Cardiac muscle cell (in vitro differentiated cells and primary cell): ENCODE results near the gene ZNF408. TPM values are rescaled to one million over a fixed set of nuclear protein-coding genes. Genes with fewer than 3 reads are reported as not detected.

Experiments
- DNase-seq, 2 donors: peaks; one replicate each; pipeline versions ENCODE4 v3.0.0 to v3.0.0-alpha.2; 2010 to 2017; ENCODE audit warnings: low read depth in 1 of 2, low spot score in 1 of 2
- H3K27ac ChIP-seq: fragments of 200-600 bp; sonication (generic); 2 replicates; pipeline ENCODE4 v1.5.1; 2016
- H3K27me3 ChIP-seq: fragments of 200-600 bp; sonication (generic); 2 replicates; pipeline ENCODE4 v1.6.0; 2016; ENCODE audit warnings: control low read depth
- H3K36me3 ChIP-seq: fragments of 200-600 bp; sonication (generic); 2 replicates; pipeline ENCODE4 v1.5.1; 2016; ENCODE audit warnings: control low read depth
- H3K4me1 ChIP-seq: fragments of 200-600 bp; sonication (generic); 2 replicates; pipeline ENCODE4 v1.8.1; 2017; ENCODE audit warnings: low read depth, mild to moderate bottlenecking, mixed run types
- H3K4me3 ChIP-seq: fragments of 200-600 bp; sonication (generic); 2 replicates; pipeline ENCODE4 v1.5.1; 2016; ENCODE audit warnings: mild to moderate bottlenecking
- H3K9me3 ChIP-seq: fragments of 200-600 bp; sonication (generic); 2 replicates; pipeline ENCODE4 v1.5.1; 2017; ENCODE audit warnings: low read depth, mild to moderate bottlenecking, control low read depth
- polyA plus RNA-seq: library from polyadenylated mRNA; unstranded; fragments of >200 nt; fragmentation: Nextera tagmentation; extraction: Ambion mirVana; gene quantifications from 2 replicates; pipeline ENCODE4 v1.2.1, GENCODE V29; 2016
- total RNA-seq: library from RNA; depleted of rRNA; stranded (reverse); fragments of >200 nt; gene quantifications from 2 replicates; pipeline ENCODE4 v1.2.3, GENCODE V29; 2016
- TF ChIP-seq, protein P1 (sequence below): IDR thresholded peaks from 2 replicates; pipeline ENCODE4 v1.5.1; 2012; ENCODE audit warnings: low read depth, mild to moderate bottlenecking, low read length

Gene ZNF408
- total and polyA plus RNA-seq, 2 experiments from 2014 or later: 23.1 to 23.7 TPM

GRCh38 chr11:46747150-46747549 lies 46.3 kb downstream of the ZNF408 start:
- H3K27me3 ChIP-seq: no peaks in the 10 kb centered on the region
- peaks cover 78% of the 10 kb centered on the region for H3K36me3 ChIP-seq
- no peak overlapping the region for H3K4me3 ChIP-seq
- H3K4me1 ChIP-seq: no peaks in the 10 kb centered on the region
- DNase-seq: no peak
- no peaks in the 10 kb centered on the region for H3K9me3 ChIP-seq
- no peak overlapping the region for H3K27ac ChIP-seq
- TF ChIP-seq, protein P1, sequence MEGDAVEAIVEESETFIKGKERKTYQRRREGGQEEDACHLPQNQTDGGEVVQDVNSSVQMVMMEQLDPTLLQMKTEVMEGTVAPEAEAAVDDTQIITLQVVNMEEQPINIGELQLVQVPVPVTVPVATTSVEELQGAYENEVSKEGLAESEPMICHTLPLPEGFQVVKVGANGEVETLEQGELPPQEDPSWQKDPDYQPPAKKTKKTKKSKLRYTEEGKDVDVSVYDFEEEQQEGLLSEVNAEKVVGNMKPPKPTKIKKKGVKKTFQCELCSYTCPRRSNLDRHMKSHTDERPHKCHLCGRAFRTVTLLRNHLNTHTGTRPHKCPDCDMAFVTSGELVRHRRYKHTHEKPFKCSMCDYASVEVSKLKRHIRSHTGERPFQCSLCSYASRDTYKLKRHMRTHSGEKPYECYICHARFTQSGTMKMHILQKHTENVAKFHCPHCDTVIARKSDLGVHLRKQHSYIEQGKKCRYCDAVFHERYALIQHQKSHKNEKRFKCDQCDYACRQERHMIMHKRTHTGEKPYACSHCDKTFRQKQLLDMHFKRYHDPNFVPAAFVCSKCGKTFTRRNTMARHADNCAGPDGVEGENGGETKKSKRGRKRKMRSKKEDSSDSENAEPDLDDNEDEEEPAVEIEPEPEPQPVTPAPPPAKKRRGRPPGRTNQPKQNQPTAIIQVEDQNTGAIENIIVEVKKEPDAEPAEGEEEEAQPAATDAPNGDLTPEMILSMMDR: no peak

Other genes with a start within 250 kb of the ZNF408 start
- 27.7 and 52.7 TPM in 2 replicates for gene AMBRA1, start 107.0 kb upstream of the ZNF408 start, total RNA-seq
- gene AMBRA1, start 107.0 kb upstream of the ZNF408 start, polyA plus RNA-seq: 10.5 and 12.8 TPM in 2 replicates
- gene HARBI1, start 83.8 kb upstream of the ZNF408 start, total RNA-seq: 2.2 and 3.8 TPM in 2 replicates
- 6.9 and 9.8 TPM in 2 replicates for gene HARBI1, start 83.8 kb upstream of the ZNF408 start, polyA plus RNA-seq
- gene ATG13, start 83.5 kb upstream of the ZNF408 start, total RNA-seq: 78.5 and 108 TPM in 2 replicates
- 56.8 and 61.9 TPM in 2 replicates for gene ATG13, start 83.5 kb upstream of the ZNF408 start, polyA plus RNA-seq
- gene ARHGAP1, start 412 bp upstream of the ZNF408 start, total RNA-seq: 59.3 and 76.9 TPM in 2 replicates
- 108 and 149 TPM in 2 replicates for gene ARHGAP1, start 412 bp upstream of the ZNF408 start, polyA plus RNA-seq
- gene F2, start 18.2 kb downstream of the ZNF408 start, total RNA-seq: 0.25 TPM in 1 of 2 replicates, not detected in the other
- gene F2, start 18.2 kb downstream of the ZNF408 start, polyA plus RNA-seq: 0.27 TPM in 1 of 2 replicates, not detected in the other
- 58.1 and 122 TPM in 2 replicates for gene CKAP5, start 145.2 kb downstream of the ZNF408 start, total RNA-seq
- 38.1 and 77.8 TPM in 2 replicates for gene CKAP5, start 145.2 kb downstream of the ZNF408 start, polyA plus RNA-seq
- 14.6 and 19.2 TPM in 2 replicates for gene LRP4, start 217.5 kb downstream of the ZNF408 start, total RNA-seq
- gene LRP4, start 217.5 kb downstream of the ZNF408 start, polyA plus RNA-seq: 14.6 and 15.9 TPM in 2 replicates
- gene CSTPP1, start 235.7 kb downstream of the ZNF408 start, total RNA-seq: 46.4 and 49.7 TPM in 2 replicates
- 81.6 and 83.6 TPM in 2 replicates for gene CSTPP1, start 235.7 kb downstream of the ZNF408 start, polyA plus RNA-seq